GM12865 (cell line): ENCODE measurements around the gene DIP2B.

Source experiments
- DNase-seq: peaks from one replicate; pipeline ENCODE4 v3.0.0; 2010; ENCODE audit warnings: low read depth
- H3K4me3 ChIP-seq: 2 replicates; pipeline ENCODE4 v1.5.1; 2011; ENCODE audit warnings: mild to moderate bottlenecking, low read depth, low read length, control low read depth
- CTCF ChIP-seq: IDR thresholded peaks from 2 replicates; pipeline ENCODE4 v1.5.1; 2011; ENCODE audit warnings: low read length, control low read depth, low read depth, inconsistent platforms; ENCODE audit not compliant: insufficient read depth; ENCODE audit errors: missing control alignments

Gene DIP2B

GRCh38 chr12:50686976-50687375, 182.2 kb downstream of the DIP2B start:
- DNase-seq, result no peak
- no peak overlapping the region for H3K4me3 ChIP-seq
- no peak for TF ChIP-seq CTCF

- no peak for TF ChIP-seq CTCF
- H3K4me3 ChIP-seq, result no peak overlapping the region
- DNase-seq, result no peak
Measured at GRCh38 chr12:50689437-50689836, 184.7 kb downstream of the DIP2B start.

DNA sequence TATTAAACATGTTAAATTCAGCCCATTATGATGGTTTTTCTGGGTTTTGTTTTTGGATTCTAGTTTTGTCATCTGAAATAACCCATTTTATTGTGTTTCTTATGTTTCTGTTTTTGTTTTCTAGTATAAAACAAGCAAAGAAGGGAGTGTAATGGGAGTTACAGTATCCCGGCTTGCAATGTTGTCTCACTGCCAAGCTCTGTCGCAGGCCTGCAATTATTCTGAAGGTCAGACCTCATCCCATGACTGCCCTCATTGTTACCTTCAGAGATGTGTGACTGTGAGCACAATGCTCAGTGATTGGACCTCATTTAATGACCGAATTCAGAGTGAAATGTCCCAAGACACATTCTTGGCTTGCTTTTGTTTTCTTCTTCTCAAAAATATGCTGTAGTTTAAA, 186.1 kb downstream of the DIP2B start:
- no peak for DNase-seq
- no peak for TF ChIP-seq CTCF
- H3K4me3 ChIP-seq, result no peak overlapping the region

DNA sequence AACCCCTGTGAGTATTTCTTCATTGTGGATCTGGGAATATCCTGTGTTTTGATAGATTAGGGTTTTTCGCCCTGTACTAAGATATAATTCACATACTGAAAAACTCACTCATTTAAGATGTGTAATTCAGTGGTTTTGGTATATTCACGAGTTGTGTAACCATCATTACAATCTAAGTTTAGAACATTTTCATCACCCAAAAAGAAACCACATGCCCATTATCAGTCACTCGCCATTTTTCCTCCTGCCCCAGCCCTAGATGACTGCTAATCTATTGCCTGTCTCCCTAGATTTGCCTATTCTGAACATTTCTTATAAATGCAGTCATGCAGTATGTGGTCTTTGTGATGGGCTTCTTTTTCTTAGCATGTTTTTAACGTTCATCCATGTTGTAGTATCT, 191.2 kb downstream of the DIP2B start:
- TF ChIP-seq CTCF, result no peak
- DNase-seq, result no peak
- no peak overlapping the region for H3K4me3 ChIP-seq

DNA sequence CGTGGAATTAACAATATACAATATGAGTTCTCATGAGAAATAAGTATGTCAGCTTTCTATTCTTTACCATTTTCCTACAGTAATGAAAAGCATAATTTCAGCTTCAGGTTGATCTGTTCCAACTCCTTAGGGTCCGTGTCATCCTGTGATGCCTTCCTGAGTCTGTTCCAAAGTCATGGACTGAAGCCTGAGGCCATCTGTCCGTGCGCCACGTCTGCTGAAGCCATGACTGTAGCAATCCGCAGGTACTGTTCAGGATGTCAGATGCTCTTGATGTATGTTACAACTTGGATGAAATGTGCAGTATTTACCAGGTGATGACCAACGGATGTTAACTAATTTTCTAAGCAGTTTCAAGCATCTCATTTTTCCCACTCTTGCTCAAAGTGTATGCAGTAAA, 192.1 kb downstream of the DIP2B start:
- TF ChIP-seq CTCF, result no peak
- DNase-seq, result no peak
- H3K4me3 ChIP-seq, result no peak overlapping the region

DNA sequence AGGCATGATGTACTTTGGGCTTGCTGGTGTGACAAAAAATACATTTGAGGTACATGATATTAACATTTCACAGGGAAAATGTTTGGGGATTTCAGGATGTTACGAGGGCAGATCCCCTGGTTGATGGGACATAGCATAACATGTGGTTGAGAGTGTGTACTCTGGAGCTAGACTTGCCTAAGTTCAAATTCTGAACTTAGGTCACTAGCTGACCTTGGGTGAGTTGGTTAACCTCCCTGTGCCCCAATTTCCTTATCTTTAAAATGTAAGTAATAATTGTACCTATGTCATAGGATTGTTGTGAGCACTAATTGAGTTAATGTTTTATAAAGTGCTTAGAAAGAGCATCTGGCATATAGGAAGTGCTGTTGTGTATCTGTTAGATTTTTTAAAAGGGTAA, 194.4 kb downstream of the DIP2B start:
- TF ChIP-seq CTCF, result no peak
- DNase-seq, result no peak
- no peak overlapping the region for H3K4me3 ChIP-seq

DNA sequence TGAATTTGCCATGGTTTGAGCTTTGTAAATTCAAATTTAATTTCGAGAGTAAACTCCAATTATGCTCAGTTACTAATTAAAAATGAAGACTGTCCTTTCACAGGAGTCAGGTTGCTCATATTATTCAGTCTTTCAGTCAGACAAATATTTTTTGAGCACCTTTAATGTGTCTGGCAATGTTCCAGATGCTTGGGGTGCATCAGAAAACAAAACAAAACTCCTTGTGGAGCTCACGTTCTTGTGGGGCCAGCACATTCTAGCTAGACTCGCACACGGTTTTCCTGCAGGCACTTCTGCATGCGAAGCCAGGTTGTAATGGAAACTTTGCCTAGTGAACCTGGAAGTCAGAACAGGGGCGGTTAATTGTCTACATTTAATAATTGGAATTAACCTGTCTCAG, 195.2 kb downstream of the DIP2B start:
- no peak for TF ChIP-seq CTCF
- no peak for DNase-seq
- H3K4me3 ChIP-seq, result no peak overlapping the region
